HL-60 (cell line): ENCODE results near the gene H2AZ1.
A peak's percentile ranks its signal among the peaks of the same experiment; 100 is the strongest.

Source experiments
- CTCF ChIP-seq: IDR thresholded peaks from one replicate; pipeline ENCODE4 v1.5.1; 2011; ENCODE audit warnings: low read length, control low read depth, inconsistent platforms; ENCODE audit not compliant: insufficient read depth
- GABPA ChIP-seq: IDR thresholded peaks from 2 replicates; pipeline ENCODE4 v1.6.1; 2012; ENCODE audit warnings: low read depth
- POLR2AphosphoS5 ChIP-seq: IDR thresholded peaks from 2 replicates; pipeline ENCODE4 v1.6.1; 2012; ENCODE audit warnings: low read depth
- REST ChIP-seq: IDR thresholded peaks from 2 replicates; pipeline ENCODE4 v1.6.1; 2012; ENCODE audit warnings: low read depth; ENCODE audit not compliant: insufficient replicate concordance
- SPI1 ChIP-seq: IDR thresholded peaks from 2 replicates; pipeline ENCODE4 v1.6.1; 2012; ENCODE audit warnings: low read depth, mild to moderate bottlenecking, borderline replicate concordance

GRCh38 chr4:99949999-99950912, at the start of gene H2AZ1:
- TF ChIP-seq REST = peak; percentile 80
- TF ChIP-seq GABPA = no peak
- TF ChIP-seq CTCF = no peak
- peak; percentile 100 for TF ChIP-seq POLR2AphosphoS5
- no peak for TF ChIP-seq SPI1
